ENCODE results near the gene STAC3. TPM values are rescaled to one million over a fixed set of nuclear protein-coding genes. Genes with fewer than 3 reads are reported as not detected.

The STAC3 gene
- total RNA-seq, 1 donor from 2014 or later: 3.0 TPM

- DNase-seq (ENCODE audit: low spot score): no peak
Measured at GRCh38 chr12:57254506-57255280, 3.7 kb upstream of the STAC3 start.

GRCh38 chr12:57250541-57250940, 446 bp downstream of the STAC3 start:
- DNase-seq (ENCODE audit: low spot score): no peak

GRCh38 chr12:57248934-57249742, 1.8 kb downstream of the STAC3 start:
- DNase-seq (ENCODE audit: low spot score): no peak

GRCh38 chr12:57247041-57247440, 3.9 kb downstream of the STAC3 start:
- no peak for DNase-seq (ENCODE audit: low spot score)

GRCh38 chr12:57244312-57244696, 6.7 kb downstream of the STAC3 start:
- no peak for DNase-seq (ENCODE audit: low spot score)

- peak; percentile 79 for DNase-seq (ENCODE audit: low spot score)
Measured at GRCh38 chr12:57243521-57244311, 7.3 kb downstream of the STAC3 start.

- no peak for DNase-seq (ENCODE audit: low spot score)
Measured at GRCh38 chr12:57242691-57243454, 8.1 kb downstream of the STAC3 start.

- DNase-seq (ENCODE audit: low spot score): no peak
Measured at GRCh38 chr12:57242329-57242690, 8.7 kb downstream of the STAC3 start.

GRCh38 chr12:57241402-57242310, 9.3 kb downstream of the STAC3 start:
- DNase-seq (ENCODE audit: low spot score): no peak

- no peak for DNase-seq (ENCODE audit: low spot score)
Measured at GRCh38 chr12:57240926-57241401, 10.0 kb downstream of the STAC3 start.

GRCh38 chr12:57240066-57240921, 10.7 kb downstream of the STAC3 start:
- DNase-seq (ENCODE audit: low spot score): no peak

GRCh38 chr12:57239587-57240065, 11.4 kb downstream of the STAC3 start:
- no peak for DNase-seq (ENCODE audit: low spot score)

- peak; percentile 89 for DNase-seq (ENCODE audit: low spot score)
Measured at GRCh38 chr12:57238854-57239554, 12.0 kb downstream of the STAC3 start.

GRCh38 chr12:57237932-57238853, 12.8 kb downstream of the STAC3 start:
- DNase-seq (ENCODE audit: low spot score): no peak

GRCh38 chr12:57237596-57237931, 13.4 kb downstream of the STAC3 start:
- no peak for DNase-seq (ENCODE audit: low spot score)

- no peak for DNase-seq (ENCODE audit: low spot score)
Measured at GRCh38 chr12:57236925-57237595, 13.9 kb downstream of the STAC3 start.
